GM10266 (cell line): Measurements from ENCODE around the gene WDR13.

Experiments
- DNase-seq: peaks from one replicate; pipeline ENCODE4 v3.0.0; 2012; ENCODE audit errors: extremely low spot score
- CTCF ChIP-seq: IDR thresholded peaks from 2 replicates; pipeline ENCODE4 v1.5.1; 2012; ENCODE audit warnings: mild to moderate bottlenecking, low read depth; ENCODE audit not compliant: control insufficient read depth, insufficient read depth; ENCODE audit errors: missing control alignments

The WDR13 gene

GRCh38 chrX:48569958-48570357 lies 27.3 kb upstream of the WDR13 start:
- no peak for TF ChIP-seq CTCF
- DNase-seq: peak; percentile 7

GRCh38 chrX:48573690-48574269 lies 23.5 kb upstream of the WDR13 start:
- DNase-seq: no peak
- no peak for TF ChIP-seq CTCF

GRCh38 chrX:48574270-48575266 lies 22.7 kb upstream of the WDR13 start, which contains the start of gene RBM3:
TSS of gene RBM3 (plus strand) at chrX:48574484. CDS start at chrX:48575181, 697 bp downstream.
- peak; percentile 71 for DNase-seq
- peak; percentile 24 for TF ChIP-seq CTCF

- no peak for DNase-seq
- TF ChIP-seq CTCF: no peak
These were observed 21.6 kb upstream of the WDR13 start for GRCh38 chrX:48575642-48576041.

- DNase-seq: no peak
- TF ChIP-seq CTCF: no peak
These were observed 21.2 kb upstream of the WDR13 start for GRCh38 chrX:48576108-48576507.

GRCh38 chrX:48578661-48579128 lies 18.6 kb upstream of the WDR13 start:
- no peak for DNase-seq
- TF ChIP-seq CTCF: no peak
